SJCRH30 (cell line): Measurements from ENCODE around the gene EHD1. TPM values are rescaled to one million over a fixed set of nuclear protein-coding genes. Genes with fewer than 3 reads are reported as not detected.

Experiments
- total RNA-seq: library from RNA; depleted of rRNA; stranded (reverse); fragments of >200 nt; shearing (Covaris generic); gene quantifications from 2 replicates; pipeline ENCODE4 v1.2.3, GENCODE V29; 2014; rRNA removed

EHD1 gene
- total RNA-seq, 1 experiment from 2014 or later = 45.0 TPM

Other genes with a start within 250 kb of the EHD1 start
- 0.08 and 0.51 TPM in 2 replicates for gene NRXN2, start 155.4 kb downstream of the EHD1 start, total RNA-seq
- gene RASGRP2, start 134.5 kb downstream of the EHD1 start, total RNA-seq = 0.42 and 0.46 TPM in 2 replicates
- gene PYGM, start 118.6 kb downstream of the EHD1 start, total RNA-seq = 7.0 and 8.0 TPM in 2 replicates
- gene SF1, start 100.1 kb downstream of the EHD1 start, total RNA-seq = 113 and 117 TPM in 2 replicates
- gene MAP4K2, start 75.4 kb downstream of the EHD1 start, total RNA-seq = 8.9 and 9.6 TPM in 2 replicates
- 25.9 and 26.3 TPM in 2 replicates for gene MEN1, start 68.1 kb downstream of the EHD1 start, total RNA-seq
- 0.03 and 0.10 TPM in 2 replicates for gene CDC42BPG, start 34.0 kb downstream of the EHD1 start, total RNA-seq
- gene ATG2A, start 38.6 kb upstream of the EHD1 start, total RNA-seq = 6.2 and 7.4 TPM in 2 replicates
- gene PPP2R5B, start 46.1 kb upstream of the EHD1 start, total RNA-seq = 4.7 and 6.4 TPM in 2 replicates
- not detected in 2 replicates for gene GPHA2, start 57.3 kb upstream of the EHD1 start, total RNA-seq
- not detected in 2 replicates for gene MAJIN, start 93.5 kb upstream of the EHD1 start, total RNA-seq
- 0.43 and 0.51 TPM in 2 replicates for gene BATF2, start 118.3 kb upstream of the EHD1 start, total RNA-seq
- 80.9 and 94.8 TPM in 2 replicates for gene ARL2, start 135.5 kb upstream of the EHD1 start, total RNA-seq
- 13.8 and 14.8 TPM in 2 replicates for gene SNX15, start 148.8 kb upstream of the EHD1 start, total RNA-seq
- 15.0 TPM in 2 replicates for gene SAC3D1, start 162.6 kb upstream of the EHD1 start, total RNA-seq
- gene NAALADL1, start 179.9 kb upstream of the EHD1 start, total RNA-seq = not detected in 2 replicates
- 80.6 and 87.3 TPM in 2 replicates for gene CDCA5, start 205.4 kb upstream of the EHD1 start, total RNA-seq
- gene ZFPL1, start 205.6 kb upstream of the EHD1 start, total RNA-seq = 17.6 and 19.2 TPM in 2 replicates
- 59.6 and 86.6 TPM in 2 replicates for gene VPS51, start 217.6 kb upstream of the EHD1 start, total RNA-seq
- gene TM7SF2, start 233.3 kb upstream of the EHD1 start, total RNA-seq = 2.9 and 3.7 TPM in 2 replicates
- 8.3 and 9.4 TPM in 2 replicates for gene ZNHIT2, start 239.1 kb upstream of the EHD1 start, total RNA-seq
- 281 and 356 TPM in 2 replicates for gene FAU, start 243.5 kb upstream of the EHD1 start, total RNA-seq
- 51.5 and 58.9 TPM in 2 replicates for gene MRPL49, start 243.7 kb upstream of the EHD1 start, total RNA-seq